Parathyroid adenoma (tissue), 2 donors: Measurements from ENCODE around the gene TUBA3E.
"Not testable (repeated sequence)": the region's sequence is repeated elsewhere in the genome, so short reads cannot be mapped to it uniquely, and the experiment has no call there.

ENCODE experiments used
- H2AFZ ChIP-seq: fragments of 300-600 bp; sonication (generic); one replicate; pipeline ENCODE4 v1.7.0; 2017; ENCODE audit warnings: antibody characterized with exemption, mild to moderate bottlenecking
- H3K27ac ChIP-seq: fragments of 300-600 bp; sonication (generic); one replicate; pipeline ENCODE4 v1.7.0; 2017
- H3K27me3 ChIP-seq: fragments of 300-600 bp; sonication (generic); one replicate; pipeline ENCODE4 v1.7.0; 2017; ENCODE audit warnings: low read length; ENCODE audit not compliant: control insufficient read depth, insufficient read depth
- H3K36me3 ChIP-seq: fragments of 300-600 bp; sonication (generic); one replicate; pipeline ENCODE4 v1.7.0; 2017; ENCODE audit warnings: low read length; ENCODE audit not compliant: control insufficient read depth, insufficient read depth
- H3K4me1 ChIP-seq: fragments of 300-600 bp; sonication (generic); one replicate; pipeline ENCODE4 v1.7.0; 2017; ENCODE audit warnings: control low read depth
- H3K4me2 ChIP-seq: fragments of 300-600 bp; sonication (generic); one replicate; pipeline ENCODE4 v1.7.0; 2017; ENCODE audit warnings: low read length
- H3K4me3 ChIP-seq: fragments of 300-600 bp; sonication (generic); one replicate; pipeline ENCODE4 v1.7.0; 2017; ENCODE audit warnings: low read depth, low read length
- H3K79me2 ChIP-seq: fragments of 300-600 bp; sonication (generic); one replicate; pipeline ENCODE4 v1.7.0; 2017; ENCODE audit warnings: control low read depth
- H3K9ac ChIP-seq: fragments of 300-600 bp; sonication (generic); one replicate; pipeline ENCODE4 v1.7.0; 2017; ENCODE audit warnings: mild to moderate bottlenecking
- H3K9me3 ChIP-seq: fragments of 300-600 bp; sonication (generic); one replicate; pipeline ENCODE4 v1.7.0; 2017; ENCODE audit warnings: low read length; ENCODE audit not compliant: control insufficient read depth
- CTCF ChIP-seq: fragments of 300-600 bp; sonication (generic); IDR thresholded peaks from one replicate; pipeline ENCODE4 v1.7.0; 2017; ENCODE audit warnings: antibody characterized with exemption, mild to moderate bottlenecking
- donor health status: primary hyperparathyroidism.

The TUBA3E gene

DNA sequence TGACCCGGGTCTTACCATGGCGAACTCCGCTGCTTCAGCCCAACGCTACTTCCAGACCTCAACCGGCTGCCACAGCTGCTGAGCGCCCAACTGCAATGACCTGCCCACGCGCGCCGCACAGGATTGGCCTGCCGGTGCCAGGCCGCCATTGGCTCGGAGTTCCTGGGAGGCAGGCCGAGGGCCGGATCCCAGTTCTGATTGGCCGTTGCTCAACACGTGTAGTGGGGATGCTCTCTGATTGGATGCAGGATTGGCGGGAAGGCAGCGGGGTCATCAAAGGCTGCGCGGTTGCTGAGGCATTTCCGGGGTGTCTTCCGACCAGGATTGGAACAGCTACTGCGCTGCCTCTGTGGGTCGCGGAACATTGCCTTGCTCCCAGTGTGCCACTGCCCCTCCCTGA, at the start of gene TUBA3E:
Gene TUBA3E (minus strand): TSS at position 97 of the 400 bp plus-strand sequence. CDS start 79 bp downstream, at position 18.
- H3K79me2 ChIP-seq, result no peaks in the 10 kb centered on the region
- H3K4me1 ChIP-seq, result no peaks in the 10 kb centered on the region
- H3K4me2 ChIP-seq, result no peak within 1 kb of the TSS
- H3K36me3 ChIP-seq, result no peaks in the 10 kb centered on the region
- no peak within 1 kb of the TSS for H3K9ac ChIP-seq
- TF ChIP-seq CTCF, result no peak
- H3K4me3 ChIP-seq, result no peak within 1 kb of the TSS
- H3K27ac ChIP-seq, result no peak within 1 kb of the TSS
- H3K27me3 ChIP-seq, result no peaks in the 10 kb centered on the region
- H2AFZ ChIP-seq, result no peak within 1 kb of the TSS
- no peaks in the 10 kb centered on the region for H3K9me3 ChIP-seq

- no peaks in the 10 kb centered on the region for H3K27me3 ChIP-seq
- H3K36me3 ChIP-seq, result no peaks in the 10 kb centered on the region
These were observed 48.2 kb upstream of the TUBA3E start for GRCh38 chr2:130246430-130246829.

GRCh38 chr2:130245976-130246375, 47.7 kb upstream of the TUBA3E start:
- TF ChIP-seq CTCF, result no peak
- Histone ChIP-seq H3K9me3 (no peaks in the 10 kb centered on the region), H3K4me2 (no peak overlapping the region), H3K27ac (no peak overlapping the region), H3K9ac (no peak overlapping the region), H3K27me3 (no peaks in the 10 kb centered on the region), H3K4me1 (no peaks in the 10 kb centered on the region), H3K36me3 (no peaks in the 10 kb centered on the region), H2AFZ (no peak overlapping the region), H3K4me3 (no peak overlapping the region), H3K79me2 (no peaks in the 10 kb centered on the region)

More at GRCh38 chr2:130246430-130246829, 48.2 kb upstream of the TUBA3E start:
- Histone ChIP-seq H3K9ac (no peak overlapping the region), H3K9me3 (no peaks in the 10 kb centered on the region), H3K27ac (no peak overlapping the region), H3K79me2 (no peaks in the 10 kb centered on the region), H3K4me2 (no peak overlapping the region), H3K4me1 (no peaks in the 10 kb centered on the region), H2AFZ (no peak overlapping the region), H3K4me3 (no peak overlapping the region)
- TF ChIP-seq CTCF, result no peak

DNA sequence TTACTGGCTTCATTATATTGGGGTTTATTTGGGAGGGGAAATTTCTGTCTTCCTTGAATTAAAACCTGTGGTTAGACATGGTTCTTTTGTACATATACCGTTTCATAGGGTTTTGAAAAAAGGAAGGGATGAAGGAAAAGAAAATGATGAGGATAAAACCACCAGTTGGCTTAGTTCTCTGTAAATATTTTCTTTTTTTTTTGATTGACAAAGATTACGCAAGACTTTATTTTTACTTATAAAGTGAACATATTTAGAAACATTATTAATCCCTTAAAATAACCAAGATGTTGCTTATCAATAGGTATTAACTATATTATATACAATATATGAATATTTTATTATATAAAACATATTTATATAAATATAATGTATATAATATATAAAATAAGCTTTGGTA, 45.1 kb upstream of the TUBA3E start:
- no peak overlapping the region for H3K9ac ChIP-seq
- H3K79me2 ChIP-seq, result no peaks in the 10 kb centered on the region
- no peak overlapping the region for H3K27ac ChIP-seq
- H3K27me3 ChIP-seq, result no peaks in the 10 kb centered on the region
- H3K4me1 ChIP-seq, result no peaks in the 10 kb centered on the region
- H3K9me3 ChIP-seq, result no peaks in the 10 kb centered on the region
- no peaks in the 10 kb centered on the region for H3K36me3 ChIP-seq
- H2AFZ ChIP-seq, result no peak overlapping the region
- no peak for TF ChIP-seq CTCF
- no peak overlapping the region for H3K4me3 ChIP-seq
- H3K4me2 ChIP-seq, result no peak overlapping the region

DNA sequence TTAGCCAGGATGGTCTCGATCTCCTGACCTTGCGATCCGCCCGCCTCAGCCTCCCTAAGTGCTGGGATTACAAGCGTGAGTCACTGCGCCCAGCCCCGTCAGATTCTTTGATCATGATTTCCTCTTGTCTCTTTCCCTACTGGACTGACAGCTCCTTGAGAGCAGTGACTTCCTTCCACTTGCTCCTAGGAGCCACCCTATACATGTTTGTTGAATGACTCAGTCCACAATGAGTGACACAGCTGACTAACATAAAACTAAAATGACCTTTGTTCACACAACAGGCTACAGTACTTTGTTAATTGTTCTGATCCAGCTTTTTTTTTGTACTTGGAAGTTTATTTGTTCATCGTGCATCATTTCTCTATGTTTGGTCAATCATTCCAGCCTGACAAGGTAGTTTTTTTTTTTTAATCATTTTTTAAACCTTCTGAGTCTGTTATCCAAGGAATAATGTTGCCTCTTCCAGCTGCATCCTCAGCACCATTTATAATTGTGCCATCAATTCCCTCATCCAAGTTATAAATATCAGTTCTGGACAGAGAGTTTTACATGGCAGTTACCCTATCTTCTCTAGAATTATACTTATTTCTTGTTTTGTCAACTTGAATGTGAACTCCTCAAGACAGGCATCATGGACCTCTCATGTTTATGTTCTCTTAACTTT, 42.9 kb upstream of the TUBA3E start:
- Histone ChIP-seq H3K27ac (no peak overlapping the region), H3K9me3 (no peaks in the 10 kb centered on the region), H2AFZ (no peak overlapping the region), H3K4me3 (no peak overlapping the region), H3K4me1 (no peaks in the 10 kb centered on the region), H3K27me3 (no peaks in the 10 kb centered on the region), H3K36me3 (no peaks in the 10 kb centered on the region), H3K79me2 (no peaks in the 10 kb centered on the region), H3K4me2 (no peak overlapping the region), H3K9ac (no peak overlapping the region)
- TF ChIP-seq CTCF, result no peak

GRCh38 chr2:130239581-130239980, 41.3 kb upstream of the TUBA3E start:
- H3K27ac ChIP-seq, H3K27me3 ChIP-seq: not testable (repeated sequence)

DNA sequence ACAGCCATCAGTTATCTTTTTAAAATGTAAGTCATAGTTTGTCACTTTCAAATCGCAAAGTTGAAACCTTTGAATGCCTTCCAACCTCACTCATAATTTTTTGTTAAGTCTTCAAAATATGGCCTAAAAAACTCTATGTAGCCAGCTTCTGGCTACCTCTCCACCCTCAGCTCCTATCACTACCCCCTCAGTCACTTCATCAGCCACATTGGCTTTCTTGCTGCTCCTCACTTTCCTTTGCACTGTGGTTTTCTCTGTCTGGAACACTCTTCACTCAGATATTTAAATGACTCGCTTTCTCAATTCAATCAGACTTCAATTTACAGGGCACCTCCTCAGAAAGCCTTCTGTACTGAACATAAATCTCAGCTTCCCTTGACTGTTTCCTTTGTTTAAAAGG, 34.8 kb upstream of the TUBA3E start:
- H3K27ac ChIP-seq, H3K4me3 ChIP-seq: not testable (repeated sequence)

More at GRCh38 chr2:130239581-130239980, 41.3 kb upstream of the TUBA3E start:
- H3K9me3 ChIP-seq, H3K36me3 ChIP-seq, H3K4me3 ChIP-seq, H3K79me2 ChIP-seq, H3K4me2 ChIP-seq, H3K9ac ChIP-seq, H3K4me1 ChIP-seq, H2AFZ ChIP-seq: not testable (repeated sequence)

More for the DNA sequence above, 34.8 kb upstream of the TUBA3E start:
- not testable (repeated sequence) for H3K4me1 ChIP-seq, H2AFZ ChIP-seq, H3K9ac ChIP-seq, H3K9me3 ChIP-seq, H3K36me3 ChIP-seq, H3K27me3 ChIP-seq, H3K79me2 ChIP-seq, H3K4me2 ChIP-seq
